Measurements from ENCODE around the gene SEMA7A.

The SEMA7A gene

DNA sequence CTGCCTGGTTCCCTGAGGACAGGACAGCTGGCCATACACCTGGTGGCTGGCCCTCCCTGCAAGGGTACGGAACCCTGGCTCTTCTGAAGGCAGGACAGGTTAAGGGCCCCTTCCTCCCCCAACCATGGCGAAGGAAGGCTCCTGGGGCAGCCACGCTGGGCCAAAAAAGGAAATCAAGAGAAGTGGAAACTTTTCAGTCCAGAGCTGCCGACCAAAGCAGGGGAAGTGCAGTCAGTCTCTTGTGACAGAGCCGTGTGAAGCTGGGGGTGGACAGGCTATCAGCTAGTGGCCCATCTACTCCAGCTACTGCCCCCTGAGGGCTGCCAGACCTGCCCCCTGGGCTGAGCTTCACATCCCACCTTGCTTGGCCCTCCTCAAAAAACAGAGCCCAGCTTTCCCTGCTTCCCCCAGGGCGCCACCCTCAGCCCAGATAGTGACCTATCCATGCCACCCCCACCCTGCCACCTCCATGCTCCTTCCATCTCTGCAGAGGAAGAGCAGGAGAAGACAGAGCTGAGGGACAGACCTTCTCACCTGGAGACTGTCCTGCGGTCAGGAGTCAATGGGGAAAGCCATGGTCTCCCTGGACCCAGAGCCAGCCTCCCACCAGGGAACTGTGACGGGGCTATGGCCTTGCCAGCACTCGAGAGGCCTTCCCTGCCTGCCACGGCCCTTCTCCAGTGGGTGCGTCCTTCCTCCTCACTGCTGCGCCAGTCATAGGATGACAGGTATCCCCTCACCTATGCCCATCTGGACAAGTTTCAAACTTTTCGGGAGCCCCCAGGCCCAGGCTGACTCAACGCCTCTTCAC is 4.6 kb downstream of the SEMA7A start:
- no peak for FAIRE-seq

DNA sequence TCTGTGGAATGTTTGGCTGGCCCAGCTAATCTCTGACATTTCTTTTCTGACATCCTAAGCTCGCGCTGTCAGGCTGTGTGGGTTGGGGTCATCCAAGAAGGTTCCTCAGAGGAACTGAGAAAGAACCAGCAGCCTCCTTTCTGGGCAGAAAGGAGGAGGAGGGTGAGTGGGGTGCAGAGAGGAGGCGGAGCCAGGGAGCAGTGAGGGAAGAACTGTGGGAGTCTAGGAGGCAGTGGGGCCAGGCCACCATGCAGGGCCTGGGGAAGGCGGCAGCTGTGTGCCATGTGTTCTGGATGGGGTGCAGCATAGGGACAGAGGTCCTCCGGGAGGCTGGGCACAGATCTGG is 5.3 kb downstream of the SEMA7A start:
- FAIRE-seq, result no peak

GRCh38 chr15:74427607-74428441 is 5.9 kb downstream of the SEMA7A start:
- no peak for FAIRE-seq

- FAIRE-seq, result no peak
Observed at GRCh38 chr15:74426404-74427281, 7.1 kb downstream of the SEMA7A start.

DNA sequence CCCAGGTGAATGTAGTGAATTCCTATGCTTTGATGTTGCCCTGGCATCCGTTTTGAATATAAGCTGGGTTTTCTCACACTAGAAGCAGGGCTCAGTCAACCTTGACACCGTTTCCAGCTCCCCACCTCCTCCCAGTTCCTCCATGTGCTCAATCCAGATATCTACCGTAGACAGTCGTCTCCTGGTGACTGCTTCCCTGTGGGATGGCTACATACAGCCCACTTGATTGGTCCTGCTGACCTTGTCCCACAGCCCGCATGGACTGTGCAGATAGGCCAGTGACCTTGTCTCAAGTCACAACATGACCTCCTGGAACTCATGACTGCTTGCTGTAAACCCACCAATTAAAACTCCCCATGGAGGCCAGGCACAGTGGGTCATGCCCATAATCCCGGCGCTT is 8.1 kb downstream of the SEMA7A start:
- no peak for FAIRE-seq

- FAIRE-seq, result no peak
Observed at GRCh38 chr15:74424901-74425528, 8.7 kb downstream of the SEMA7A start.

- FAIRE-seq, result no peak
Observed at GRCh38 chr15:74423431-74424257, 10.1 kb downstream of the SEMA7A start.

DNA sequence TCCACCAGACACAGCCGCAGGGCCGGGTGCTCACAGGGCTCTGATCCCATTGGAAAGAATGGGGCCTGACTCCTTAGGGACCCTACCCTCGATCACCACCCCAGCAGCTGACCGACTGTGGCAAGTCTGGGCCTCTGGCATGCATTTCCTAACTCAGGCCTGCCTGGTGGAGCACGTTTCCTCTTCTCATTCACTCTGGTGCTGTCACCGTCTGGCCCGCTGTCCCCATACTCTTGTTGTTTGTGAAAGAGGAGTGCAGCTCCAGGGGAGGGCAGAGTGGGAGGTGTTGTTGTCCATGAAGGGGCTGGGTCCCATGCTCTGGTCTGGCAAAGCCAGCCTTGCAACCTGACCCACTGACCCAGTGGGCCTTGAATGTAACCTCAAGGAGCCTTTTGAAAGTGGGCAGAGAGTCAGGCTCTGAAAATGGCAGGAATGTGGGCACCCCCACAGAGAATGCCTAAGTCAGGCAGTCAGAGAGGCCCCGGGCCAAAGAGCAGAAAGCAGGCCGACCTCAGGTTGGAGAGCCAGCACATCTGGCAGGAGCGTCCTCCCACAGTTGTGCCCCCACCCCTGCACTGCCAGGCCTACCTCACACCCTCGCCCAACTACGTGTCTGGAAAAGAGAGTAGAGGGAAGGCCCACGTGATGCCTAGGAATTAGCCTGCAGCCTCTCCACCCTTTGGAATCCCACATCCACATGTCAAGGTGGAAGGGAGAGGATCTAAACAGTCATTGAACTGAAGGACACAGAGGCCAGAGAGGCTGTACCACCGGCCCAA is 10.9 kb downstream of the SEMA7A start:
- FAIRE-seq, result no peak

DNA sequence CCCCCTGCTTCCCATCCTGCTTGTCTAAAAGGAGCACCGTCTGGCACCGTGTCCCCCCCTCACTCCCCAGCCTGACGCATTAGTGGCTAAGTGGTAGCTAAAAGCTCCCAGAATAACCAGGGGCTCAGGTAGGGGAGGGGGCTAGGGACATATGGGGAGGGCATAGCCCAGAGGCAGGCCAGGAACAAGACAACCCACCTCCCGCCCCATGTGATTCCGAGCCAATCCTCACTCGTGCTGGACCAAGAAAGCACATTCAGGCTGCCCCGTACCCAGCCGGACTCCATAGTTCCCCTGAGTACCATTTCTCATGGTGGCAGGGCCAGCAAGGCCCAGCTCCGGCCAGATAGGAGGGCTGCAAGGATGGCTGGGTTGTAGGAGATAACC is 11.5 kb downstream of the SEMA7A start:
- no peak for FAIRE-seq

DNA sequence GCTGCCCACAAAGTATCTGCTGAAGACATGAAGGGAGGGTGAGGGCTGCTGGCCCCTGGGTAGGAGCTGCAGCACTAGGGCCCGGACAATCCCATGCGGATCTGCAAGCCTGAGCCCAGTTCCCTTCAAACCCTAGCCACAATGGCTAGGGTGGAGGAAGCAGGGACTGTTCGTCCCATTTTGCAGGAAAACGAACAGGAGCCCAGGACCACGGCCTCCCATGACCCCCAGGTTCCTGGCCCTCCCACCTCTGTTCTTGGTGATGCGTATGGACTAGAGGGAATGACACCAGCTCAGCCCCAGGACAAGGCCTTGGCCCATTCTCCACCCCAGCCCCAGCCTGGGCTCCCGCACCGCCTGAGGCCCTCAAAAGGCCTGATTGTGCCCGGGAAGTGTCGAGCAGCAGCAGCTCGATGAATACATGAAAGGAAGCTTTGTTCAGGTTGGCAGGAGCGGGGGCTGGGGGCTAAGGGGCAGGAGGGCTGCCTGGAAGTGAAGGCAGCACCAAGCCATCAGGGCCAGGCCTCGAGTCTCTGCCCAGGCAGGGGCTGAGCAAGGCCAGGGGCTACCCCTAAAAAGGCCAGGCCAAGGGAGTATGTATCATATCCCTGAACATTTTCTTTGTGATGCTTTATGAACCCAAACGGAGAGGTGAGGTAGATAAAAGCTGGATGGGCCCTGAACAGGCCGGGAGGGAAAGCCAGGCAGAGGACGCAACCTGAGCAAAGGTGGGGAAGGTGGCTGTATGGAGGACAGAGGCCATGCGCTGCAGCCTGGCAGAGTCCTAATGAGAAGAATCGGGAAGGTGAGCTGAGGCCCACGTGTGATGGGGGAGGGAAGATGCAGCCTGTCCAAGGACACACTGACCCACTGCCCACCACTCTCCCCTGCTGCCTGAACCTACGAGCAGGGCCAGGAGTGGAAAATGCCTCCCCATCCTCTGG is 12.2 kb downstream of the SEMA7A start:
- no peak for FAIRE-seq

GRCh38 chr15:74420193-74420905 is 13.4 kb downstream of the SEMA7A start:
- FAIRE-seq, result no peak

- FAIRE-seq, result no peak
Observed at GRCh38 chr15:74419432-74419831, 14.3 kb downstream of the SEMA7A start.

- no peak for FAIRE-seq
Observed at GRCh38 chr15:74418575-74419338, 15.0 kb downstream of the SEMA7A start.

- FAIRE-seq, result no peak
Observed at GRCh38 chr15:74417670-74418069, 16.1 kb downstream of the SEMA7A start.

- no peak for FAIRE-seq
Observed at GRCh38 chr15:74417225-74417624, 16.5 kb downstream of the SEMA7A start.

- no peak for FAIRE-seq
Observed at GRCh38 chr15:74415966-74416916, 17.5 kb downstream of the SEMA7A start.
